GM21390 (cell line): ENCODE measurements around the gene LMCD1.
"Not testable (repeated sequence)": the region's sequence is repeated elsewhere in the genome, so short reads cannot be mapped to it uniquely, and the experiment has no call there.

ENCODE experiments used
- ATAC-seq: cut with Tn5 transposase; IDR thresholded peaks from one replicate; pipeline ENCODE4 v1.9.1; 2021; ENCODE audit not compliant: unreplicated experiment

LMCD1 gene

DNA sequence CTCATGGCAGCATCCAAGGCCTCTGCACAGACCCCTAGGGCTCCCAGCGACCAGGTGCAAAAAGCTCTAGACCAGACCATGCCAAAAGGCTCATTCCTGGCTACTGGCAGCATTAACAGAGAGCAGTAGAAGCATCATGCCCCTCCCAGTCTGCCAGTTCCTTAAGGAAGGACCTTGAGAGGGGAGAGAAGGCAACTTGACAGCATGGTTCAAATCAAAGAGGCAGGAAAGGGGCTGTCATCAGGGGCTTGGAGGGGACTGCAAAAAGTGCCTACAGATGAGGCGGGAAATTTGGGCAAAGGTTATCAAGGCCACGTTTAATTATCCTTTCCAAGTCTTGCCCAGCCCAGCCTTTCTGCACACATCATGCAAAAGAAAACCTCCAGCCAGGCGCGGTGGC, 78.3 kb downstream of the LMCD1 start:
- no peak for ATAC-seq

DNA sequence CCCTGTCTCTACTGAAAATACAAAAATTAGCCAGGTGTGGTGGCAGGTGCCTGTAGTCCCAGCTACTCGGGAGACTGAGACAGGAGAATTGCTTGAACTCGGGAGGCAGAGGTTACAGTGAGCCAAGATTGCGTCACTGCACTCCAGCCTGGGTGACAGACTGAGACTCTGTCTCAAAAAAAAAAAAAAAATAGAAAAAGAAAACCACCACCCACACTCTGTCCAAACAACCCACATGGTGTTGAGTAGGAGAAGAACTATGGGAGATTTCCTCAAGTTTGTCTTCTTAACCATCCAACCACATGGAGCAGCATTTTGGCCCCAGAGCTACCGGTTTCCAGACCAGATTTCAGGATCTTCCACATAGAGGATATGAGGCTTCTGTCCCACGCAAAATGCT, 78.8 kb downstream of the LMCD1 start:
- ATAC-seq, result not testable (repeated sequence)

DNA sequence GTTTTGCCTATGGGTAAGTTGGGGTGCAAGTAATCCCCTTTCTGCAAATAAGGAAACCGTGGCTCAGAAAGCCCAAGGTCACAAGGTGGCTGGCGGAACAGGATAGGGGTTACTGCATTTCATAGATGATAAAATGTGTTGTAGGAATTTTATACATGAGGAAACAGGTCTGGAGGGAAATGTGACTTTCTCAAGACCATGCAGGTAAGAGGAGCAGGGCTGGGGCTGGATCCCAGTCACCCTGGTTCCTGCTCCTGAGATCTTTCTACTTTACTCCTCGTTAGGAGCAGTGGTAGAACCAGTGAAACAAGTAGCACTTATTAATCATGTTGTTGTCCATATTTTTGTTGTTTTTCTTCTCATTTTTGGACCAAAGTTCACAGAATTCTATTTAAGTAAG, 79.8 kb downstream of the LMCD1 start:
- ATAC-seq, result no peak

DNA sequence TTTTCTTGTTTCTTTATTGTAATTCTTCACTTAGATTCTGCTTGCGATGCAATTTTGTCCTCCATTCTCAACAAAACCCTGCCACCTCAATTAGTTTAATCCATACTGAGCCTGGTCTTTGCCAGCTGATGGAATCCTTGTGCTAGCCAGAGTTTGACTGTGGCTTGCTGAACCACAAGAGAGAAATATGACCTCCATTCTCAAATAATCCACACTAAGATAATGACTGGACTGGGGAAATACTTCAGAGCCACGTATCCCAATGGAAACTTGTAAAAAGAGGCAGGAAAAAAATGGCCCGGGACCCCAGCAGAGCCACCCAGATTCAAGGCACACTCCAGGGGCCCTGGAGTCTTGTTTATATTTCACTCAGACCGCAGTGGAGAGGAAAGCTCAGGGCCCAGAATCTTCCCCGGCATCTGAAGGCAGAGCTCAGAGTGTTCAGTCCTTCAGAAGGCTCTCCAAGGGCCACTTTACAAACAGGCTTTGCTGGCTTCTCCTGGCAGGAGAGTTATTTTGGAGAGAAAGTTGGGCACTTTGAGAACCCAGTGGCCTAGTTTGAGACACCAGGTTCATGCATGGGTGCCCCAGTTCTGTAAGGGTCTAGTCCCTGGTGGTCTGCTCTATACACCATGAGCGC, 80.3 kb downstream of the LMCD1 start:
- ATAC-seq, result no peak

DNA sequence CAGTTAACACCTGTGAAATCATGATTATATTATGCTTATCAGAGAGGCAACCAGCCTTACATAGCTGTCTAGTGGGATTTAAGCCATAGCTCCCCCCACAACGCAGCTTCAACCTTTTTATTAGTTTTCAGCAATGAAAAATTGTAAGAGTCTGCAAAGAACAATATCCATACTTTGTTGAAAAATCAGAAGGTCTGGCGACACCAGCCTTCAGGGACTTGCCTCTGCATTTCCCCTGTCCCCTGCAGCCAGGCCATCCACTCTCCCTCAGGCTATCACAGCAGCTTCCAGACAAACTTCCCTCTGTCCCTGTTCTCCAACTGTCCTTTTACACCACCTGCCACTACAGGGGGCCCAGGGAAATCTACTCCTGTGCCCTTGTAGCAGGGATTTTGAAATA, 83.0 kb downstream of the LMCD1 start:
- no peak for ATAC-seq

DNA sequence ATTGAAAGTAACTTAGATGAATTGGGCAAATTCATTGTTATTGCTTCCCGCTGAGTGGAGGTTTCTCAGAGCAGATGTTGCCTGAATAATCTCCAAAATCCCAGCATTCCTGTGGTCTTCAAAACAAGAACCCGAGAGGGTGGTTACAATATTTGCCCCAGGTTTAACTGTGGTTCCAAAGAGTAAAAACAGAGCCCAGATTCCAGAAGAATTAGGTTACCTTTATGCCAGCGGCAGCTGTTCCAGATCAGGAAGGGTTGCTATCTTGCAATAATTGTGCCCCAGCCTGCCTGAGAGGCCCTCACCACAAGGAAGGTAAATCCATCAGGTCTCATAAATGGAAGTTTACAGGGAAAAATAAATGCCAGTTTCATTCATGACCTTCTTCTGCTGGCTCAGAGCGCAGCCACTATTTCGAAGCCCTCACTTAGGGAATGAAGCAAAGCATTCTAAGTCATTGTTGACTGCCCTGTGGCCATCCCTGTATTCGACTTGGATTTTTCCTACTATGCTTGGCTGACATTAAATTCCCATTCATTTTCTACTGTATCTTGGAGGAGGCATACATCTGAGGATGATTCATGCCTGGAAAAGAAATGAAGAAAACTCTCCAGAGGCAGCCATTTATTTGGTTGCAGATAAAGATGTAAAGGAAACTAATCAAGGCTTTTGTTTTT, 88.4 kb downstream of the LMCD1 start:
- no peak for ATAC-seq

DNA sequence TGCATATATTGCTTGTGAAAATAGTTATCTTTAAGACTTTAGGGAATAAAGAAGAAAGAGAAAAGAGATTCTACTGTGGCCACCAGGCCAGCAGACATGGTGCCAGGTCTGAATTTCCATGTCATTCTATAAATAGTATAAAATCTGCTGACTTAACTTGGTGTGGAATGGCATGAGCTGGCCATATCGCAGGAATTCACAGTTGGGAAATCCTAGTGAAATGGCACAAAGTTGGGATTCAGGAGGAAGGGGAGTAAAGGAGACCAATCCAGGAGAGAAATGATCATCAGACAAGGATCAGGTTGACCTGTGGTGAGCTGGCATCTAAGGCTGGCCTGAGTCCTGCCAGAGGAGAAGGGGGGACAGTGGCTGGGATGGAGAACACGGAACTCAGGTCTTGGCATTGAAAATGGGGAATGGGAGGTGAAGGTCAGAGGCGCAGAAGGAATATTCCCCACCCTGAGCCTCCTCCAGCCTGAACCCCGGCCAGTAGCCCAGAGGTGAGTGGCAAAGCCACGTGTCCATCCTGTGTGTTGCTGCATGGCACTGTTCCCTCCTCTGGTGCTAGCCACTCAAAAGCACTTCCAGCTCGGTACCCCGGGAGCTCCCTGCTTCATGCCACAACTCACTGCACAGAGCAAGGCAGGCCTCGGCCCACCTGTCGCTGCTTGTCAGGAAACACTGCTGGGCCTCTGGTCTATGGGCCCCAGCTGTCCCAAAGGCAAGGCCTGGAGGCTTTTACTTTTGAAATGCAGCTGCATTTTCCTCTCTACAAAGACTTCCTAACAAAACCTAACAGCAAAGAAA, 91.6 kb downstream of the LMCD1 start:
- no peak for ATAC-seq

DNA sequence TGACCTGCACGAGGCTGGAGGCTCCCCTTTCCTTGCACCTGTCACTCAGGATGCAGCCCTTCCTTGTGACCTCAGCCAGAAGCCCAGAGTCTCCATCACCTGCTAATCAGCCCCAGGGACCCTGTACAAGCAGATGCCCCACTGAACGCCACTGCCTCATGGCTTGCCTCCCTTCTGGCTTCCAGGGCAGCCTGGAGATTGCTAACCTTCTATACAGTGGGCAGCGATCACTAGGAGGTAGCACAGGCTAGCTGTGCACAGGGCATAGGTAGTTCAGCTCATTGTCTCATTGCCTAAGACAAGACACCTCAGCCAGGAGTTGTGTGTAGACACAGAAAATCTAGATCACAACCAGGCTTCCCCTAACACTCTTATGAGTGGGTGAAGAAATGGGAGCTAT, 93.6 kb downstream of the LMCD1 start:
- ATAC-seq, result no peak

DNA sequence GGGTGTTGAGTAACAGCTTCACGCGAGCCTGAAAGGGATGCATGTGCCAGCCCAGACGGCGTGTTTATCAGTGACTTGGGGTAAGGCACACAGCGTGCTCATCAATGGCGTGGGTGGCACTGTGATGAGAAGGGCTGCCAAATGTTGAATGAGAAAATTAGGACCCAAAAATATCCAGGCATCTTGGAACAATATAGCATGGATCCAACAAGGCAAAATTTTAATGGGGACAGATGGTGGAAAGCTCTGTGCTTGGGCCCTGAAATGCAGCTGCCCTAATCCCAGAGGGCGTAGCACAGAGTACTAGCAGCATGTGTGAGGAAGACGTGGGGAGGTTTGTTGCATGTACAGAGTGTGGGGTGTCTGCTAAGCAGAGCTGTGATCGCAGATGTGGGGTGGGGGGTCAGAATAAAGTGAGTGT, 94.1 kb downstream of the LMCD1 start:
- ATAC-seq, result no peak

DNA sequence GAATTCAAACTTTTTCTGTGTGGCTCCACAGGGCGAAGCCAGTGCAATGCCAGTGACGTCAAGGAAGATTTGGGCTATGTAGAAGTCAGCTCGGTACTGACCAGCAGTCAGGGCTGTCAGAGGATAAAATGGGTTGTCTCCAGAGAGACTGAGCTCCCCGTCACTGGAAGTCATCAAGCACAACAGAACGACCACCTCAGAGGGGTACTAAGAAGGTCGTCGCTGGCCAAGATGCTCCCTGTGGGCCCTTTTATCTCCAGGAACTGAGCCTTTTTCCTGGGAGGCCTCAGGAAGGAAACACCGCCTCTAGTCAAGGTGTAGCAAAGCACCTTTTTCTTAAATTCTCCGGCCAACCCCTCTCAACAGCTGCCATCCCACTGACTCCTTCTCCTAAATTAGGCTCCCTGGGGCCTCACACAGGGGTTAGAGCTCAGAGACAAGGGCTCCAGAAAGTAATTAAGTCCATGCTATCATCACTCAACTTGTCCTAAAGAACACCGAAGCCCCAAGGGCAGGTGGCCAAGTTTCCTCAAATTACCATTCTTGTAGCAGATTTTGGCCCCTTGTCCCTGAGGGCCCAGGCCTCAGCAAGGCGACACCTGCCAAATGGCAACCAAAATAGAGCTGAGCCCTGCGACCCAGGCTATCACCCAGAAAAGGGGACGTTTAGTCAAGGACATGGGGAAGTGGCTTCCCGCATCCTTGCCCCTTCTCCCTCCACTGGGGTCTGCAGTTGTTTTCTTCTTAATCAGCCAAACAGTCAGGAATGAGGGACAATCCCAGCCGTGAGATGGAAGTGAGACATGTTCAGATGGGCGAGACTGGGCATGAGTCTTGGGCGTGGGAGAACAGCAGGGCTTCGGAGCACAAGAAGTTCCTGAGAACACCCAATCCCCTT, 94.9 kb downstream of the LMCD1 start:
- no peak for ATAC-seq

DNA sequence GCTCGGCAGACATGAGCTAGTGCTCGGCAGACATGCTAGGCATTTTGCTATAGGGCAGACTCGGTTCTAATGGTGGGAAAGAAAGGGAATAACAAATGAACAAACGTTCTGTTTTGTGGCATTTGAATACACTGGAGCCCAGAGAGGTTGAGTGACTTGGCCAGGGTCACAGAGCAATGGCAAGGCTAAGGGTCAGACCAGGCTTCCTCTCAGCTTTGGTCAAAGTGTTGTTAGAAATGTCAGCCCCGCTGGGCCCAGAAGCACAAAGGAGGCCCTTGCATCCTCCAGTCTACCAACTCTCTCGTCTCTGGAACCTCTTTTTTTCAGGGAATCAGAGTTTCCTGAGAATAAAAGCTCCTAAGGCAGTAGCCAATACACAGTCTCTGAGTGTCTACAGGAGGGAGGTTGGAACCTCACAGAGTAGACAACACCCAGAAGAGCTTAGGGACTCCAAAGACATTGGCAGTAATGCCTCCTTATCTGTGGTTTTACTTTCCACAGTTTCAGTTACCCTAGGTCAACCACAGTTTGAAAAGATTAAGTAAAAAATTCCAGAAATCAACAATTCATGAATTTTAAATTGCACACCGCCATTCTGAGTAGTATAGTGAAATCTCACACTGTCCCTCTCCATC, 95.7 kb downstream of the LMCD1 start:
- ATAC-seq, result no peak

DNA sequence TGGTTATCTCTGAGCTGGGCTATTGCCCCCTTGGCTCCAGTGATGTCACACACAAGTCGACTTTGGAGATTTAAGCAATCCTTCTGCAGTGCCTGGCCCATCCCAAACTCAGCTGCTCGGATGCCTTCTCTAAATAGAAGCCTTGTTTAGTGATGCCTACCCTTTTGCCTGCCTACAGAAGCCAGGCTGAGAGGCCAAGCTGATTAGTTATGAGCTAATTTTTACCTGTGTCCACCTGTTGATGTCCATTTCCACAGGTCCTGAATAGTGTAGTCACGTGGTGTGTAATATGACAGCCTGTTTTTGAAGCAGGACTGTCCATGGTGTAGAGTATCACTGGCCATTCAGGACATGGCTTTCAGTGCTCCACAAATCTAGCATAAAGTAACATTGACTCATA, 97.5 kb downstream of the LMCD1 start:
- ATAC-seq, result no peak

DNA sequence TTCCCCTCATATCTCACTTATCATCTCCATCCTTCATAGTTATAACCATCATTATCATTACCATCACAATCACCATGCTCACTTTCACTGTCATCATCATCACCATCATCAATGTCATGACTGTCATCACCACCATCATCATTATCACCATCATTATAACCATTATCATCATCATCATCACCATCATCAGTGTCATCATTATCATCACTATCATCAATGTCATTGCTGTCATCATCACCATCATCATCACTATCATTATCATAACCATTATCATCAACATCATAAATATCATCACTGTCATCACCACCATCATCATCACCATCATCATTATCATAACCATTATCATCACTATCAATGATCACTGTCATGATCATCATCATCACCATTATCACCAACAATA, 98.8 kb downstream of the LMCD1 start:
- no peak for ATAC-seq

DNA sequence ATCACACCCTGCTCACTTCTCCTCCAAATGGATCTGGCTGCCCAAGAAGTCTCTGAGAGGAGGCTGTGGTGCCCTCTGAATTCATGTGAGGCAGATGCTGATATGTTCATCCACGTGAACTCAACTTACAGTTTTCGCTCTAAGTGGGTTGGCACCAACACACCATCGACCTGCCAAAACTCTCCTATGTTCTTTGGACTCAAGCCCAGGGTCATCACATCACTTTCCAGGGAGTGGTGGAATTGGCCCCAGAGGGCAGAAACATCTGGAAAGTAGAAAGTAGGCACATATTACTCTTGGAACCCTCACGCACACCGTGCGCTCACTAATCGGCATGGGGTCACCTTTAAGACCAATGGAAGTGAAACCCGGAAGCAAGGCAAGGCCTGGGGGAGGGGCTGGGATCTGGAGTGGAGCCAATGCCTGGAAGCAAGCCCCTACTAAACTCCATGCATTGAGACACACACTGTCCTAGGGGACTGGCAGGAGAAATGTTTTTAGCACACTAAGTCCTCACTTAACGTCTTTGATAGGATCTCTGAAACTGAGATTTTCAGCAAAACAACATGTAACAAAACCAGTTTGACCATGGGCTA, 101.6 kb downstream of the LMCD1 start:
- ATAC-seq, result no peak

DNA sequence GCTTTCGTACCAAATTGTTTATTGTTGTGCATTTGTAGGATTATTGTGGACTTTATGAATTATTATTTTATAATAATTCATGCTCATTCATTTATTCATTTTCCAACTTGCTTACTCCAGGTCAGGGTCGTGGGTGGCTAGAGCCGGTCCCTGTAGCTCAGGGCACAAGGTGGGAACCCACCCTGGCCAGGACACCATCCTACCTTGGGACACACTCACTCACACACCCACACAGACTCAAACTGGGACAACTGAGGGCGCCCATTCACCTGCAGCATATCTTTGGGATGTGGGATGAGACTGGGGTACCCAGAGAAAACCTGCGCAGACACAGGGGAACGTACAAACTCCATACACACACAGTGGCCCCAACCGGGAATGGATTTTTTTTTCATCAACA, 102.4 kb downstream of the LMCD1 start:
- no peak for ATAC-seq

DNA sequence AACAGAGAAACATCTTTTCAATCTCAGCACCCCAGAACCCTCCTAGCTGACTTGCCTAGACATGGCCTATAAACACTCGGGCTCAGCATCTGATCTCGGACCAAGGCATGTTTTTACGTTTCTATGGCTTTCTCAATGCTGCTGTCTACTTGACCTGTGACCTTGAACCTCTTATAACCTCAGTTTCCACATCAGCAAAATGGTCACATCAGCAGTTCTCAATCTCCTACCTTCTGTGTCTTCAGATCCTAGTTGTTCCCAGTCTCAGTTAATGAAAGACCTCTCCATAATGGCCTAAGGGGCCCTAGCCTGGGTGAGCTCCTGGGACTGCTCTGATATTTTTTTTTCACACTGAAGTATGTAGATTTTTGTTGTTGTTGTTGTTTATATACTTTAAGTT, 103.4 kb downstream of the LMCD1 start:
- ATAC-seq, result no peak

DNA sequence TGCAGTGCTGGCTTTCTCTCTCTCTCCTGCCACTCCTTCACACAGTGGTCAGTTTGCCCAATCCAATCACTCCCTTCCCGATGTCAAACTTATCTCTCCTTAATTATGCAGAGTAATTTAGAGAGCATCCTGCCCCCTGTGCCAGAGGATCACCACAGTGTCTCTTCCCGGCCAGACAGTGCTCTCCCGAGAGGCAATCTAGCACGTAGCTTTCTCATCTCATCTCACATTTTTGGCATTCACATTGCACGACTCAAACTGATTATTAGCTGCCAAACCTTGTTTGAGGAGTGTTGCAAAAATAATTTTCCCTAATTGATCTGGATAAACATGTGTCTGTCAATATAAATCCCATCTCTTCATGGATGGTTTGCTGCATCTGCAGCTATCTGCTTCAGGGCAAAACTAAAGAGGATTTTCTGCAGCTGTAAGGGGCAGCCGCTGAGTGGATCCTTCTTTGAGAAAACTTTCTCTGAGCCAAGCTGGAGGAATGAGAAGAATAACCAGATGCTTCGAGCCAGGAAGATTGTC, 105.1 kb downstream of the LMCD1 start:
- no peak for ATAC-seq

DNA sequence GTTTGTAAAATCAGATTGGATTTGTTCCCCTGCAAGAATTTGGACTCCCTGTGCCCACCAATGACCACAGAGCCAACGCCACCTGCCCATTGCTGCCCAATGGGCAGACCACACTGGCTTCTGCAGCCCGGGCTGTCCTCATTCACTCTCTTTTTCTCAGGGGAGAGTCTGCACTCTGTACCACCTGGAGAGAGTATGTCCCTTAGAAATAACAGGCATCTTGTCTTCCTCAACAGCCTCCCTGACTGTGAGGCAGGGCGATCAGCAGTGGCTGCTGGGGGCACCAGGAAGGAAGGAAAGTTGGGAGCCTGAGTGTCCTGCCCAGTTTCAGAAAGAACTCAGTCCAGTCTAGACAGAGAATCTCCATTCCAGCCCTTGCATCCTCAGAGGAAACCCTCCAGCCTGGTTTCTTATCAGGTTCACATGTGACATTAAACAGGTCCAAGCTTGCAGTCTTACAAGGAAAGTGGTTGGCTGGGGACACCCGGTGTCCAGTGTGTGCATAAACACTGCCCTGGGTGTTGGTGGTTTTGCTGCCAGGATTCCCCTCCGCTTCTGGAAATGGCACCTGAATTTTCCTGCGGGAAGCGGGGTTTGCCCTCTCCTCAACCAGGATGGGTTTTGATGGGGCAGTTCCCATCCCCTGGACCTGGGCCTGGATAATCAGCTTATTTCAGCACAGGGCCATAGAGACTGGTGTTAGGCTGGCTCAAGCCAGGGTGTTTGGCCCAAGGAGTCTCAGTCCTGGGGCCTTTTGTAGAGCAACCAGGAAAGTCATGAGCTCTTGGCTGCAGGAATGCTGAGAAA, 105.8 kb downstream of the LMCD1 start:
- ATAC-seq, result peak; percentile 55
